Fibroblast of mammary gland (primary cell): ENCODE data around the gene ZBTB39.

Experiments used
- DNase-seq: peaks from one replicate; pipeline ENCODE4 v3.0.0-alpha.2; 2010; ENCODE audit warnings: low read depth
- H3K4me3 ChIP-seq: 2 replicates; pipeline ENCODE4 v1.5.1; 2011; ENCODE audit warnings: low read depth, mild to moderate bottlenecking, low read length, moderate library complexity; ENCODE audit not compliant: control insufficient read depth
- CTCF ChIP-seq: conservative IDR thresholded peaks from 2 replicates; pipeline ENCODE4 v1.5.1; 2011; ENCODE audit warnings: low read depth, low read length, inconsistent platforms; ENCODE audit not compliant: control insufficient read depth, insufficient read depth

Gene ZBTB39

DNA sequence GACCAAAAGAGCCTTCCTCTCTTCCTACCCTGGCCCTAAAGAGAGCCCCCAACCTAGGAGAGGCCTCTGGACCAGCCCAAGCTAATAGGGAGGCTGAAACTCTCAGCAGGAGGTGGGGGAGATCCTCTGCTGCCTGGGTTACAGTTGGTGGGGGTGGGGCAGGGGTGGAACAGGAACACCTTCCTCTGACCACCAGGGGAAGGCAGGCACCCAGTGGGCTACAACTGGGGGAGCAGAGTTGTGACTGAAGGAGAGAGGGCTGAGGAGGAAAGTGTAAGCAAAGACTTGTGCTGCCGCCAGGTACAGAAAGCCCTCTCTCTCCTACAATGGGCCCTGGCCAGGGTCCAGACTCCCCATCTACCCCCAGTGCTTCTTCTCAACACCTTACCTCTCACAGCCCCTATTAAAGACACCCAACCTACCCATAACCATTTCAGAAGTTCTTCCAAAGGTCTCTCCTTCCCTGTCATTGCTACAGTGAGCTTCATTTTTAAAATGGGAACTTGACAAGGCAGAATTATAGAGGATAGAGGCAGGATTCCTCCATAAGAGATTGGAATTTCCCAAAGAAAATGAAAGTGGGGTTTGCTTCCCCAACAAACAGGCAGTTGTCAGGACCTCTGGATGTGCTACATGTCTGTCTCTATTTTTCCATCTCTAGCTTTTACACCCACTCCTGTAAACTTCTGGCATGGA is 42.2 kb upstream of the ZBTB39 start:
- TF ChIP-seq CTCF = no peak
- no peak overlapping the region for H3K4me3 ChIP-seq
- DNase-seq = no peak

DNA sequence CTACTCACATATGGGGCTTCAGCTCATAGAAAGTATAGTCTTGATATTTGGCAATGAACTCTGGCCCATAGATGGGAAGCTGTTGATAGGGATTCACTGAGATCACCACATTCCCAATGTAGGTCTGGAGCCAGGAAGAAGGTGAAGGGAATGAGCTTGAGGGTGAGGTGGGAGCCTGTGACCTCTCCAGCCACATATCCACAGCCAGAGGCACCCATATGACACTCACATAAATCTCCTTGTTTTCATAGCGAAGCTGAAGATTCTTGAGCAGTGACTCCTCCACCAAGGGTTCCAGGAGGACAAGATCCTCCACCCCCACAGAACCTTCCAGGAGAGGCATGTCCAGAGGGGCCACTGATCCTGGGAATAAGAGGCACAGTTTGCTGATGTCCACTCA is 41.6 kb upstream of the ZBTB39 start:
- DNase-seq = peak; percentile 66
- H3K4me3 ChIP-seq = no peak overlapping the region
- no peak for TF ChIP-seq CTCF

DNA sequence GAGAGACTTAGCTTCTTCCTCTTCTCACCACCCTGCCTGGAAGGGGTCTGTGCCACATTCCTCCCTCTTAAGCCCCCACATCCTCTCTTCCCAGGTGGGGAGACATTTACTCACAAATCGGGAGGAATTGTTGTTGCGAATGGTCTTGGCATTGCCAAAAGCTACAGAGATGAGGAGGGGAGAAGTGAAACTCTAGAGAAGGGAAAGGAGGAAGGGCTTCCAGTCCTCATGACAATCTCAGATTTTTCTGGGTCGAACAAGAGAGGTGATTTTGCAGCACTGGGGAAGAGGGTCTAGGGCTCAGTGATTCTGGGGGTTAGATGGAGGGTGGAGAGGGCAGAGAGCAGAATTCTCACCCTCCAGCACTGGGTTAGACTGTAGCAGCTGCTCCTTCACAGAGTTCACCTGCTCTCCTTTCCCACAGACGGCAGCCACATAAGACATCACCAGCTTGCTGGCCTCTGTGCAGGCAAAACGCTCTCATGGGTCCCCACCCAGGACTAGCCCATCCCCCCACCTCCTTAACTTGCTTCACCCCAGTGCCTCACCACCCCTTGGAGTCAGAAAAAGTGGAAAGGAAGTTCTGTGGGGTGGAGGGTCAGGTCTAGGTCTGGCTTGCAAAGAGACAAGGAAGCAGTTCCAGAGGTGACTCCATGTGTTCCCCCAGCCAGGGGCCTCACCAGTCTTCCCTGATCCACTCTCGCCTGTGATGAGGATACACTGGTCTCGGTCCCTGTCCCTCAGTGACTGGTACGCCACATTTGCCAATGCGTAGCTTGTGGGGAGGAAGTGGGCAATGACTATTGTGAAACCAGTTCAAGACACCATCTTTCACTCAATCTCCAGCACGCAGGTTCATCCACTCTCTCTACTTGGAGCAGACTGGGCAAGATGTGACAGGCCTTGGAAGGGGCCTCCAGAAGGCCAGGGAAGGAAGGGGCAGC is 40.9 kb upstream of the ZBTB39 start:
- no peak for TF ChIP-seq CTCF
- no peak overlapping the region for H3K4me3 ChIP-seq
- no peak for DNase-seq

- TF ChIP-seq CTCF = no peak
- no peak for DNase-seq
- no peak overlapping the region for H3K4me3 ChIP-seq
These were observed 39.9 kb upstream of the ZBTB39 start for GRCh38 chr12:57046086-57046791.

- no peak overlapping the region for H3K4me3 ChIP-seq
- no peak for TF ChIP-seq CTCF
- no peak for DNase-seq
These were observed 38.5 kb upstream of the ZBTB39 start for GRCh38 chr12:57044889-57045288.

- TF ChIP-seq CTCF = no peak
- DNase-seq = no peak
These were observed 38.1 kb upstream of the ZBTB39 start for GRCh38 chr12:57044468-57044867.

More at GRCh38 chr12:57044468-57044867, 38.1 kb upstream of the ZBTB39 start:
- no peak overlapping the region for H3K4me3 ChIP-seq
